Ishikawa (cell line): Measurements from ENCODE around the gene FAM234A.

Experiments
- CEBPB ChIP-seq: IDR thresholded peaks from 2 replicates; pipeline ENCODE4 v1.6.1; 2012
- CREB1 ChIP-seq: IDR thresholded peaks from 2 replicates; pipeline ENCODE4 v1.6.1; 2012; ENCODE audit warnings: low read depth
- EGR1 ChIP-seq: IDR thresholded peaks from 2 replicates; pipeline ENCODE4 v1.6.1; 2012
- EP300 ChIP-seq: IDR thresholded peaks from 2 replicates; pipeline ENCODE4 v1.6.1; 2012; ENCODE audit warnings: borderline replicate concordance
- FOXM1 ChIP-seq: IDR thresholded peaks from 2 replicates; pipeline ENCODE4 v1.6.1; 2012; ENCODE audit warnings: low read depth, borderline replicate concordance
- MAX ChIP-seq: IDR thresholded peaks from 2 replicates; pipeline ENCODE4 v1.6.1; 2012
- NFIC ChIP-seq: IDR thresholded peaks from 2 replicates; pipeline ENCODE4 v1.6.1; 2012
- RAD21 ChIP-seq: IDR thresholded peaks from 2 replicates; pipeline ENCODE4 v1.6.1; 2012; ENCODE audit warnings: low read depth
- TAF1 ChIP-seq: IDR thresholded peaks from 2 replicates; pipeline ENCODE4 v1.6.1; 2012; ENCODE audit warnings: low read depth, mild to moderate bottlenecking
- TCF12 ChIP-seq: IDR thresholded peaks from 2 replicates; pipeline ENCODE4 v1.6.1; 2012; ENCODE audit warnings: low read depth
- TEAD4 ChIP-seq: IDR thresholded peaks from 2 replicates; pipeline ENCODE4 v1.6.1; 2012
- YY1 ChIP-seq: IDR thresholded peaks from 2 replicates; pipeline ENCODE4 v1.6.1; 2012; ENCODE audit warnings: low read depth
- ZBTB7A ChIP-seq: IDR thresholded peaks from 2 replicates; pipeline ENCODE4 v1.6.1; 2012; ENCODE audit warnings: low read depth
- TF ChIP-seq, protein P1 (sequence below): IDR thresholded peaks from 2 replicates; pipeline ENCODE4 v1.6.1; 2012; ENCODE audit warnings: low read depth, mild to moderate bottlenecking
- TF ChIP-seq, protein P2 (sequence below): IDR thresholded peaks from 2 replicates; pipeline ENCODE4 v1.6.1; 2012

FAM234A gene

DNA sequence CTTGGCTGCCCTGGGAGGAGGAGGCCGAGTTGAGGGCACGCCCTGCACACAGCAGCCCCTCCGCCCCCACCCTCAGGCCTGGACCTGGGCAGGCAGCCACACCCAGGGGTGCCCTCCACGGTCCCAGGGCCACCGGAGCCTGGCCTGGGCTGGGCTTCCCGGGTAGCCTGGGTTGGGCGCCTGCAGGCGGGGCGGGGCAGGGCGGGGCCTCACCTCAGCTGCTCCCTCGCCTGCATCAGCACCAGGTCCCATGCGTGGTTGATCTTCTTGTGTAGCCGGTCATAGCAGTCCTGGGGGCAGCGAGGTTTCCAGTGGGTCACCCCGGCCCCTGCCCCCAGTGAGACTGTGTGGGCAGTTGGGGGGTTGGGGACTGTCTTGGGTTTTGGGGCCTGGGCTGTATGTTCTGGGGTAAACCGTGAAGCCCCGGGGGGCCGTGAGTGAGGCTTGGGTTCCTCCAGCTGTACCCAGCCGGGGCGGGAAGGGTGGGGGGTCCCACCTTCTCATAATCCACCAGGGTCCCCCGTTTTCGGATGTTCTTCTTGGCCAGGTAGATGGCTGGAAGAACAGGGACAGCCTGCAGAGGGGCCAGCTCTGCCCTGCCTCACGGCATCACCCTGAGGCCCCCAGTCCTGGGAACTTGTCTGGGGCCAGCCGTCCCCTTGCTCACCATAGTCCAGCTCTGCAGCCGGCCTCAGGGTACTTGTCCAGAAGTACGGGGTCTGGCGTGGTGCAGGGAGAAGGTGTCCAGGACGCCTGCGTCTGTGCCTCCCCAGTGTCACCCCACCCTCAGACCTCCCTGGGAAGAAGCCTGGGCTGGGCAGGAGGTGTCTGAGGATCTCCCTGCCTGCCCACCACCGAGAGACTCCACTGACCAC, 39.2 kb downstream of the FAM234A start:
- TF ChIP-seq, protein P1, sequence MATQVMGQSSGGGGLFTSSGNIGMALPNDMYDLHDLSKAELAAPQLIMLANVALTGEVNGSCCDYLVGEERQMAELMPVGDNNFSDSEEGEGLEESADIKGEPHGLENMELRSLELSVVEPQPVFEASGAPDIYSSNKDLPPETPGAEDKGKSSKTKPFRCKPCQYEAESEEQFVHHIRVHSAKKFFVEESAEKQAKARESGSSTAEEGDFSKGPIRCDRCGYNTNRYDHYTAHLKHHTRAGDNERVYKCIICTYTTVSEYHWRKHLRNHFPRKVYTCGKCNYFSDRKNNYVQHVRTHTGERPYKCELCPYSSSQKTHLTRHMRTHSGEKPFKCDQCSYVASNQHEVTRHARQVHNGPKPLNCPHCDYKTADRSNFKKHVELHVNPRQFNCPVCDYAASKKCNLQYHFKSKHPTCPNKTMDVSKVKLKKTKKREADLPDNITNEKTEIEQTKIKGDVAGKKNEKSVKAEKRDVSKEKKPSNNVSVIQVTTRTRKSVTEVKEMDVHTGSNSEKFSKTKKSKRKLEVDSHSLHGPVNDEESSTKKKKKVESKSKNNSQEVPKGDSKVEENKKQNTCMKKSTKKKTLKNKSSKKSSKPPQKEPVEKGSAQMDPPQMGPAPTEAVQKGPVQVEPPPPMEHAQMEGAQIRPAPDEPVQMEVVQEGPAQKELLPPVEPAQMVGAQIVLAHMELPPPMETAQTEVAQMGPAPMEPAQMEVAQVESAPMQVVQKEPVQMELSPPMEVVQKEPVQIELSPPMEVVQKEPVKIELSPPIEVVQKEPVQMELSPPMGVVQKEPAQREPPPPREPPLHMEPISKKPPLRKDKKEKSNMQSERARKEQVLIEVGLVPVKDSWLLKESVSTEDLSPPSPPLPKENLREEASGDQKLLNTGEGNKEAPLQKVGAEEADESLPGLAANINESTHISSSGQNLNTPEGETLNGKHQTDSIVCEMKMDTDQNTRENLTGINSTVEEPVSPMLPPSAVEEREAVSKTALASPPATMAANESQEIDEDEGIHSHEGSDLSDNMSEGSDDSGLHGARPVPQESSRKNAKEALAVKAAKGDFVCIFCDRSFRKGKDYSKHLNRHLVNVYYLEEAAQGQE, result no peak
- TF ChIP-seq ZBTB7A, result peak; percentile 84
- 0 out of 2 replicates have a peak, but pooled peaks have one; percentile 18 for TF ChIP-seq MAX

GRCh38 chr16:275041-275641, 40.5 kb downstream of the FAM234A start:
- 0 out of 2 replicates have a peak, but pooled peaks have one; percentile 39 for TF ChIP-seq ZBTB7A
- no peak for TF ChIP-seq TEAD4
- TF ChIP-seq FOXM1, result no peak
- TF ChIP-seq, protein P2, sequence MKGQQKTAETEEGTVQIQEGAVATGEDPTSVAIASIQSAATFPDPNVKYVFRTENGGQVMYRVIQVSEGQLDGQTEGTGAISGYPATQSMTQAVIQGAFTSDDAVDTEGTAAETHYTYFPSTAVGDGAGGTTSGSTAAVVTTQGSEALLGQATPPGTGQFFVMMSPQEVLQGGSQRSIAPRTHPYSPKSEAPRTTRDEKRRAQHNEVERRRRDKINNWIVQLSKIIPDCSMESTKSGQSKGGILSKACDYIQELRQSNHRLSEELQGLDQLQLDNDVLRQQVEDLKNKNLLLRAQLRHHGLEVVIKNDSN, result no peak
- no peak for TF ChIP-seq EP300
- peak; percentile 91 for TF ChIP-seq MAX
- TF ChIP-seq RAD21, result no peak
- no peak for TF ChIP-seq CREB1
- TF ChIP-seq EGR1, result no peak
- TF ChIP-seq, protein P1, result no peak
- TF ChIP-seq CEBPB, result no peak
- no peak for TF ChIP-seq YY1
- no peak for TF ChIP-seq TCF12
- TF ChIP-seq TAF1, result no peak

GRCh38 chr16:275786-276232, 41.2 kb downstream of the FAM234A start, which contains the start of gene RGS11:
Gene RGS11 (minus strand): TSS chr16:275944. CDS start chr16:275911, 33 bp downstream.
- TF ChIP-seq EGR1 (no peak), ZBTB7A (0 out of 2 replicates have a peak, but pooled peaks have one; percentile 12), TCF12 (no peak)

GRCh38 chr16:276426-277077, 41.9 kb downstream of the FAM234A start:
- TF ChIP-seq TEAD4 (no peak), CREB1 (no peak), RAD21 (no peak), CEBPB (no peak), TAF1 (no peak), EGR1 (no peak), TCF12 (no peak), FOXM1 (no peak), MAX (no peak), EP300 (no peak), ZBTB7A (no peak), NFIC (no peak), YY1 (no peak)
- TF ChIP-seq, protein P1, result no peak
- TF ChIP-seq, protein P2, result no peak
